Measurements from ENCODE around the gene GLO1.

Gene GLO1

GRCh38 chr6:38702558-38703397 is at the start of gene GLO1:
Gene GLO1, minus strand, starts transcription at chr6:38703145. Its CDS starts 91 bp downstream, at chr6:38703054.
- Histone ChIP-seq H3K36me3 (no peaks in the 10 kb centered on the region), H3K27me3 (peaks cover 8% of the 10 kb centered on the region), H3K27ac (peak within 1 kb of the TSS; percentile 41), H3K4me3 (ENCODE audit: low read depth in 1 of 2, low read length in 1 of 2) (peak within 1 kb of the TSS; percentile 72 to 87), H3K9me3 (no peaks in the 10 kb centered on the region), H3K4me1 (ENCODE audit: control insufficient read depth in 1 of 2, insufficient read depth in 1 of 2, low read depth in 1 of 2, low read length in 1 of 2) (peaks cover 9 to 11% of the 10 kb centered on the region in 2 experiments)
- TF ChIP-seq, protein P1, sequence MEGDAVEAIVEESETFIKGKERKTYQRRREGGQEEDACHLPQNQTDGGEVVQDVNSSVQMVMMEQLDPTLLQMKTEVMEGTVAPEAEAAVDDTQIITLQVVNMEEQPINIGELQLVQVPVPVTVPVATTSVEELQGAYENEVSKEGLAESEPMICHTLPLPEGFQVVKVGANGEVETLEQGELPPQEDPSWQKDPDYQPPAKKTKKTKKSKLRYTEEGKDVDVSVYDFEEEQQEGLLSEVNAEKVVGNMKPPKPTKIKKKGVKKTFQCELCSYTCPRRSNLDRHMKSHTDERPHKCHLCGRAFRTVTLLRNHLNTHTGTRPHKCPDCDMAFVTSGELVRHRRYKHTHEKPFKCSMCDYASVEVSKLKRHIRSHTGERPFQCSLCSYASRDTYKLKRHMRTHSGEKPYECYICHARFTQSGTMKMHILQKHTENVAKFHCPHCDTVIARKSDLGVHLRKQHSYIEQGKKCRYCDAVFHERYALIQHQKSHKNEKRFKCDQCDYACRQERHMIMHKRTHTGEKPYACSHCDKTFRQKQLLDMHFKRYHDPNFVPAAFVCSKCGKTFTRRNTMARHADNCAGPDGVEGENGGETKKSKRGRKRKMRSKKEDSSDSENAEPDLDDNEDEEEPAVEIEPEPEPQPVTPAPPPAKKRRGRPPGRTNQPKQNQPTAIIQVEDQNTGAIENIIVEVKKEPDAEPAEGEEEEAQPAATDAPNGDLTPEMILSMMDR (IDR thresholded peaks at IDR 0.05): peak; percentile 30

DNA sequence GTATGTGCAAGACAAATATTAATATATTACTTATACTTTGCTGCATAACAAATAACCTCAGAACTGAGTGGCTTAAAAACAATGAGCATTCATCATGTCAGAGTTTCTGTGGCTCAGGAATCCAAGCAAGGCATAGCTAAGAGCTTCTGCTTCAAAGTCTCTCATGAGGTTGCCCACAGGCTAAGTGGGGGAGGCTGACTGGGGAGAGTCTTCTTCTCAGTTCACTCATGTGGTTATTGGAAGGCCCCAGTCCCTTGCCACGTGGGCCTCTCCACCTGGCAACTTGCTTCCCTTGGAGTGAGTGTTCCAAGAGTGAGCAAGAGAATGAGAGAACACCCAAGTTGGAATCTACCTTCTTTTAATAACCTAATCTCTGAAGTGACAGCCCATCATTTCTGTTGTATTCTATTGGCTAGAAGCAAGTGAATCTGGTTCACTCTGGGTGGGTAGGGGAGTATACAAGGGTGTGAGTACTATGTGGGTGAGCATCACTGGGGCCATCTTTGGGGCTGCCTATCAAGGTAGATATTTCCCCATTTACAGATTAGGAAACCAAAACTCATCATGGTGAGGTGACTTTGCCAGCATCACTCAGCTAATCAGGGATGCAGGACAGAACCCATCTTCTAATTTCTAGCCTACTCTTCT is 48.1 kb upstream of the GLO1 start:
- Histone ChIP-seq H3K4me3 (ENCODE audit: low read depth in 1 of 2, low read length in 1 of 2) (no peak overlapping the region), H3K36me3 (no peaks in the 10 kb centered on the region), H3K4me1 (ENCODE audit: control insufficient read depth in 1 of 2, insufficient read depth in 1 of 2, low read depth in 1 of 2, low read length in 1 of 2) (no peaks in the 10 kb centered on the region), H3K27me3 (no peaks in the 10 kb centered on the region), H3K27ac (no peak overlapping the region), H3K9me3 (no peaks in the 10 kb centered on the region)
- TF ChIP-seq, protein P1 (IDR thresholded peaks at IDR 0.05): no peak

GRCh38 chr6:38749473-38749872 is 46.5 kb upstream of the GLO1 start:
- Histone ChIP-seq H3K4me1 (ENCODE audit: control insufficient read depth in 1 of 2, insufficient read depth in 1 of 2, low read depth in 1 of 2, low read length in 1 of 2) (no peaks in the 10 kb centered on the region), H3K27me3 (no peaks in the 10 kb centered on the region), H3K36me3 (no peaks in the 10 kb centered on the region), H3K4me3 (ENCODE audit: low read depth in 1 of 2, low read length in 1 of 2) (no peak overlapping the region), H3K27ac (no peak overlapping the region), H3K9me3 (no peaks in the 10 kb centered on the region)
- TF ChIP-seq, protein P1 (IDR thresholded peaks at IDR 0.05): no peak

DNA sequence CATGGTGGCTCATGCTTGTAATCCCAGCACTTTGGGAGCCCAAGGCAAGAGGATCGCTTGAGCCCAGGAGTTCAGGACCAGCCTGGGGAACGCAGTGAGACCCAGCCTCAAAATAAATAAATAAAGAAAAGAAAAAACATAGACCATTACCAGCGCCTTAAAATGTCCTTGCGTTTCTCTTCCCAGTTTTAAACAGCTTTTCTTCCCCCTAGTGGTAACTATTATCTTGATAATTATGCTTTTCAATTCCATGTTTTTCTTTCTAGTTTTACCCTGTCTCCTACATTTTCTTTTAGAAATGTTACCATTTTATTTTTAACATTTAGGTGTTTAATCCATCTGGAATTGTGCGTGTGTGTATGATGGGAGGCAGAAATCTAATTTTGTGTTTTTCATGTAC is 36.6 kb upstream of the GLO1 start:
- H3K27ac ChIP-seq: no peak overlapping the region
- no peak overlapping the region for H3K4me3 ChIP-seq (ENCODE audit: low read depth in 1 of 2, low read length in 1 of 2)
- peaks cover 35% of the 10 kb centered on the region for H3K27me3 ChIP-seq
- no peaks in the 10 kb centered on the region for H3K36me3 ChIP-seq
- no peaks in the 10 kb centered on the region for H3K9me3 ChIP-seq
- no peaks in the 10 kb centered on the region for H3K4me1 ChIP-seq (ENCODE audit: control insufficient read depth in 1 of 2, insufficient read depth in 1 of 2, low read depth in 1 of 2, low read length in 1 of 2)
- TF ChIP-seq, protein P1 (IDR thresholded peaks at IDR 0.05): no peak

- TF ChIP-seq, protein P1 (IDR thresholded peaks at IDR 0.05): no peak
- no peaks in the 10 kb centered on the region for H3K36me3 ChIP-seq
- no peak overlapping the region for H3K27ac ChIP-seq
- no peaks in the 10 kb centered on the region for H3K4me1 ChIP-seq (ENCODE audit: control insufficient read depth in 1 of 2, insufficient read depth in 1 of 2, low read depth in 1 of 2, low read length in 1 of 2)
- no peak overlapping the region for H3K4me3 ChIP-seq (ENCODE audit: low read depth in 1 of 2, low read length in 1 of 2)
- no peaks in the 10 kb centered on the region for H3K9me3 ChIP-seq
- H3K27me3 ChIP-seq: peaks cover 29% of the 10 kb centered on the region
These were observed 35.3 kb upstream of the GLO1 start for GRCh38 chr6:38738261-38738660.

Data from neutrophil (primary cell).